NOMO-1 (cell line): ENCODE data around the gene ARPC5L.

ENCODE experiments used
- DNase-seq, 2 experiments: peaks; one replicate each; lab custom pipeline; 2025; ENCODE audit not compliant: unreplicated experiment in 2 of 2; lab: John Stamatoyannopoulos, UW

The ARPC5L gene

GRCh38 chr9:124860582-124861341 lies 1.2 kb upstream of the ARPC5L start:
- no peak for DNase-seq

DNA sequence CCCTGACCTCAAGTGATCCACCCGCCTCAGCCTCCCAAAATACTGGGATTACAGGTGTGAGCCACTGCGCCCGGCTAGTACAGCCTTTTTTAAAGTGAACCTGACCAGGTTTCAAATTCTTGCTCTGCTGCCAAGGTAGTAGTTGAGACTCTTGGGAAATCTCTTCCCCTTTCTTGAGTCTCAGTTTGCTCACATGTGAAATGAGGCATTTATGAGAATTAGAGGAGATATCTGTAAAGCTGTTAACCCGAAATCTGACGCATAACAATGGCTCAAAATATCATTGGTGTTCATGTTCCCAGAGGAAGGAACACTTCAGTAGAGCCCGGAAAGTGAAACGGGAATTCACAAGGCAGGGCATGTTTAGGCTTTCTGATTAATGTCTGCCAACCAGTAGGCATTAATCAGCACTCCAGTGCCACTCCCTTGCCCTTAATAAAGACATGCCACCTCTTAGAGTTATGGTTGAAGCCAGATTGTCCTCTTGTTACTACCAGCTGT lies 1.5 kb downstream of the ARPC5L start:
- DNase-seq: peak in 1 of 2 experiments; percentile 30

- DNase-seq: peak; percentile 73 to 93
Measured at GRCh38 chr9:124868511-124869465, 6.9 kb downstream of the ARPC5L start.

DNA sequence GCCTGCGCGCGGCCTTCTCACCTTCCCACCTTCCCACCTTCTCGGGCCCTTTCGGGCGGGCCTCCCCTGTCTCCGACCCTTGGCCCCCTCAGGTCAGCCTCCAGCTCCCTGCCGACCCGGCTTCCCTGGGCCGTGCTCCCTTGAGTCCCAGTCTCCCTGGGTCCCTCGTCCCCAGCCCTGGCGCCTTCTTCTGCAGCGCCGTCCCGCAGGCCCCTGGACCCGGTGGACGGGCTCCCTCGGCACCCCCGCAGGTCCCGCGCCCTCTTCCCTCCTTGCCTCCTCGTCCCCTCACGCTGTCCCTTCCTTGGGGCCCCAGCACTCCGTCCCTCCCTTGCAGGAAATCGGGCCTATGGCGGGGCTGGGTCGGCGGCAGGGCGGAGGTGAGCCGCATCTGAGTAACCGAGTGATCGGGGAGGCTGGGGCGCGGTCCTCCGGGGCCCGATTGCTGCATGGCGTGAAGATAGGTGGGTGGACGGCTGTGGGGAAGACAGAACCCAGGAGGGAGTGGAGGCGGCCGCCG lies 7.6 kb downstream of the ARPC5L start:
- peak in 1 of 2 experiments; percentile 24 for DNase-seq

DNA sequence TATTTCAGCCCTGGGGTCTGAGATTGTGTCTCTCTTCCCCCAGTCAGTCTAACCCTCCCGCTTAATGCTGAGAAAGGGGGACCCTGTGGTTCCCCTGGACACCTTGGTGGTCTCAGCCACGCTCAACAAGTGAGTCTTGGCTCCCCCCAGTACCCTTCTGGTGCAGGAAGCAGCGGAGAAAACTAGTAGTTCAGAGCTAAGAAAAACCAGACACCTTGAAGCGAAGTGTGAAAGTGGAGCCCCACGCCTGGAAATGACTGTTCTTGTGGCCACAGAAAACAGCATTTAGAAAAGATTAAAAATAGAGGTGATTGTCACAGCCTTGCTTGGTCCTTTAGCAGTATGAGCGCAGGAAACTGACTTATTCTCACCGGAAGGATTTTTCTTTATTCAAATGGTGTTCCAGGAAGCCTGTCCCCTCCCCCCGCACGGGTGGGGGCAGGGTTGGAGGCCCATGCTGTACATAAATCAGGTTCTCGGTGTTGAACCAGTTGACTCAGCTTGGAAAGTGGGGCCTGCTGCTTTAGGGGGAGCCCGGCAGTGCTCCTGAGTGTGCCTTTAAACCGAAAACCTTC lies 8.1 kb downstream of the ARPC5L start:
- DNase-seq: peak; percentile 31 to 40

DNA sequence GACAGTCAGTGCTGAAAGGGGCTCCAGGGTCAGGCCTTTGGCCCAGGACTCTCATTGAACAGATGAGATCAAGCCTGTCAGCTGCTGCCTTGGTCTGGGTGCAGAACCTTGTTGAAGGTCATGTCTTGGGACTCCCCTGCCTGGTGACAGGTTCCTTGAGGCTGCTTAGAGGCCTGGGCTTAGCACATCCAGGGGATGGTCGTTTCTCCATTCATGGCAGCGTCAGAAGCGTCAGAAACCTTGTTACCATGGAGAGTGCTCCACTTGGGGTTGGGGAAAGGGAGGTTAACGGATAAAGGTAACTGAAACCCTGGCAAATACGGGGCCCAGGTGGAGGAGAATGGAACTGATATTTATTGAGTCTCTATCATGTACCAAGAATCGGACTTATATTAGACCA lies 8.8 kb downstream of the ARPC5L start:
- DNase-seq: no peak

- DNase-seq: no peak
Measured at GRCh38 chr9:124871156-124871561, 9.2 kb downstream of the ARPC5L start.

GRCh38 chr9:124873664-124874063 lies 11.7 kb downstream of the ARPC5L start:
- no peak for DNase-seq

DNA sequence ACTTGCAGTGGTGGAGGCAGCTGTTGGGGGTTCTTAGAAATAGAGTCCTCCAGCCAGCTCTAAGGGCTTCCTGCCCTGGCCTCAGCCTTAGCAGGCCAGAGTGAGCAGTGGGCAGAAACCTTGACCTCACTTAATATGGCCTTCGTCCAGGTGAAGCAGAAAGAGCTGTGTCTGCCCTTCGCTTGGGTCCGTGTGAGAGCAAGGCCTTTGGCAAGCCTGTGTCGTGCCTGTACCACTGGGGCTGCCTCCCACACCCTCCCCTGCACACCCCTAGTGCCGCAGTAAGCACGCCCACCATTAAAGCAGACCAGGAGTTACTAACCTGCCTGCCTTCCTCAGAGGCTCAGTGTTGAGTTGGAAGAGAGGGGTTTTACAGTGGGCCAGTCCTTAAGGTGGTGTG lies 13.6 kb downstream of the ARPC5L start:
- DNase-seq: no peak

GRCh38 chr9:124877021-124877782 lies 15.3 kb downstream of the ARPC5L start:
- DNase-seq: no peak

DNA sequence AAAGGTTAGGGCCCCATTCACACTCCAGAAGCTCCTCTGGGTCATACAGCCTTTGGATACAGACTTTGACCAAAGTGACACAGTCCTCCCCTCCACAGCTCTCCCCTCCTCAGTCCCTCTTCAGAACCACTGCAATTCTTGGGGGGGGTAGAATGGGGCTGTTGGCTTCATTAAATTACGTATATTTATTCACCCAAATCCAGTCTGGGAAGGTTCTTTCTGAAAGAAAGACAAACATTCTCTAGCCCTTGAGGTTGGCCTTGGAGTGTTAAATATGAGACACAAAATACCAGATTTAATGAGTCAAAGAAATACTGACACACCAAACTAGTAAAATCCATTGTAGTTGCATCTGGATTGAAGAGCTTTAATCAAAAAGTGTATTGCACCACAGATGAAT lies 16.1 kb downstream of the ARPC5L start:
- no peak for DNase-seq

DNA sequence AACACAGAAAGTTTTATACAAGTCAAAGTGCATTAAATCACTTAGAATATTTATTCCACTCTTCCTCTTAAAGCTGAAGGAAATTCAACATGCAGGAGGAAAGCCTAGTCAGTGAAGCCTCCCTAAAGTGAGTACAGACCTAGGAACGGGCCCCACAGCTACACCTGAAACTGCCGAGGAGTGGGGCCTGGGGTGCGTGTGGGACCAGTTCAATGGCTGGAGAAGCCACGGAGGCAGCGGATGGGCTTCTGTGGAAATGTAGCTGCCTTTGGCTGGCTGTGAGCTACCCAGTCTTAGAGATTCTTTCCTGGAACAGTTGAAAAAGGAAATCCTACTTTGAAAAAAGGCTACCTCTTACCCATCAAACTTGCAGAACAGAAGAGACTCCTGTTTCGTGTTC lies 16.6 kb downstream of the ARPC5L start:
- no peak for DNase-seq

DNA sequence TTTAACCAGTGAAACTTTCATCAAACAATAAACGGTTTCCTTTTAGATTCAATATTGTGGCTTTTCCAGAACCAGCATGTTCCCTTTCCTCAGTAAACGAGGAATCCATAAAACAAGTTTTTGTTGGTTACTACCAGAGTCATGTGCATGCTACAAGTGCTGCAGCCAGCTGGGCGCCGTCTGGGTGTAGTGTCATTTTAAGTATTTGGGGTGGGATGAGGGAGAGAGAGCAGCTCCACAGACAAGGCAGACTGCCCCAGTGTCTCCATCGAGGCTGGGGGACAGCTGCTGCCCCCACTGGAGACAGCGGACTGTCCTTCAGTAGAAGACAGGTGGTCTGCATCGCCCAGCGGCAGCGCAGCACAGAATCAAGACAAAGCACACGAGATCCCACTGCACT lies 17.3 kb downstream of the ARPC5L start:
- DNase-seq: no peak

DNA sequence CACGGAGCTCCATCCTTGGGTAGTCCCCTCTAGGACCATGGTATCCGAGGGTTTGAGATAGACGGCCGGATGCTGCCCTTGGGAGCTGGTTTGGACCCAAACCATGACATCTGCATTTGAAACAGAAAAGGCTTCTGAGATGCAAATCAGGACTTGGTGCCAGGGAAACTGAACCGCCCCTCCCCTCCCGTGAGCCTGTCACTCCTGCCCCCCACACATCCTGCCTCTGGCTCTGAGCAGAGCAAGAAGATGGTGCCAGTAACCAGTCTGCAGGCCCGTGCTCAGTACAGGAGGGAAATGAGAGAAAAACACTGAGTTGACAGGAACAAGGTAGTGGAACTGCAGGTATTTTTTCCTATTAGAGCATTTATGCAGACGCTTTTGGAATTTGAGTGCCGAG lies 18.6 kb downstream of the ARPC5L start:
- no peak for DNase-seq

- DNase-seq: no peak
Measured at GRCh38 chr9:124881138-124881743, 19.3 kb downstream of the ARPC5L start.

- no peak for DNase-seq
Measured at GRCh38 chr9:124882231-124882630, 20.3 kb downstream of the ARPC5L start.

- no peak for DNase-seq
Measured at GRCh38 chr9:124884376-124884775, 22.4 kb downstream of the ARPC5L start.

DNA sequence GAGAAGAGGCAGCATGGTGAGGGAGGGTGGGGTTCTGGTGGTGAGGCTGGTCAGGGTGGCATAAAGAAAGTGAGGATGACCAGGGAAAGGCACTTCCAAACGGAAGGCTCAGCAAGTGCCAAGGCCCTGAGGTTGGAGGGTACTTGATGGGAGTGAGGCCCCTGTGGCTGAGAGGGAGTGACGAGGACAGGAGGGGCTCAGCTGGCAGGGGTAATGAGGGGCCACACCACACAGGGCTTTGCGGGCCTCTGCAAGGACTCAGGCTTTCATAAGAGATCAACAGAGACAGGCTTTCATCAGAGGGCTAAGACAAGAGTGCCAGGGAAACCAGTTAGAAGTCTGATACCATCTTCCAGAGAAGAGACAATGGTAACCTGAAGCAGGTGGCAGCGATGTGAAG lies 23.6 kb downstream of the ARPC5L start:
- DNase-seq: no peak

- DNase-seq: no peak
Measured at GRCh38 chr9:124886461-124886860, 24.5 kb downstream of the ARPC5L start.
